Smooth muscle cell of the brain vasculature (primary cell): ENCODE data around the gene AHDC1.

Source experiments
- DNase-seq: peaks from one replicate; pipeline ENCODE4 v3.0.0-alpha.2; 2012; ENCODE audit warnings: low read depth, low spot score

AHDC1 gene

DNA sequence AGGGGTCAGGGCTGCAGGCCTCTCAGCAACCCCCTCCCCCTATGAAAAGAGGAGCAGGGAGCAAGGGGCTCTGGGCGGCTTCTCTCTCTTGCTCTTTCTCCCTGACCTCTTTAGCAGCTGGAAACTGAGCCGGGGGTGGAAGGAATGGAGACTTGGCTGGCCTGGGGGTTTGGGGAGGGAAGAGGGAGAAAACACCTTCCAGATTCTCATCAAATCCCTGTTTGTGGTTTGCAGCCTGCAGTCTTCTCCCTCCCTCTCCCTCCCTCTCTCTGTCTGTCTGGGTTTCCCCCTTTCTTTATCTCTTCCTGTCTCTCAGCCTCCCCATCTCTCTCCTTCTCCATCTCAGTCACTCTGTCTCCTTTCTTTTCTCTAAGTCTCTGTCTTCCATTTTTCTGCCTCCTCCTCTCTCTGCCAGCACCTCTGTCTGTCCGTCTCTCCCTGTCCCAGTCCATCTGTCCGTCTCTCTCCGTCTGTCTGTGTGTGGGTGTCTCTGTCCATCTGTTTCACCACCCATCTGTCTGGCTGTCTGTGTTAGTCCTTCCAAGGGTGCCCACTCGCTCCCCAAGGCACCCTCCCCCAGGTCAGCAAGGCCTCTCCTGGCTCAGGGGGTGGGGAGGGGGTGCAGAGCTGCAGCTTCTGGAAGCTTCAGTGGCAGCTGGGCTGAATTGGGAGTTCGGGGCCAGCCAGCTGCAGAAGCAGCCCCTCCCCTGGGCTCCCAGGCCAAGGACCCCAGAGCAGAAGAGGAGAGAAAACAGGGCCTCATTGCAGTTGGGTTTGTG is 6.2 kb downstream of the AHDC1 start:
- DNase-seq, result no peak

- no peak for DNase-seq
Observed at GRCh38 chr1:27596986-27597385, 7.0 kb downstream of the AHDC1 start.

GRCh38 chr1:27596261-27596660 is 7.7 kb downstream of the AHDC1 start:
- DNase-seq, result no peak

DNA sequence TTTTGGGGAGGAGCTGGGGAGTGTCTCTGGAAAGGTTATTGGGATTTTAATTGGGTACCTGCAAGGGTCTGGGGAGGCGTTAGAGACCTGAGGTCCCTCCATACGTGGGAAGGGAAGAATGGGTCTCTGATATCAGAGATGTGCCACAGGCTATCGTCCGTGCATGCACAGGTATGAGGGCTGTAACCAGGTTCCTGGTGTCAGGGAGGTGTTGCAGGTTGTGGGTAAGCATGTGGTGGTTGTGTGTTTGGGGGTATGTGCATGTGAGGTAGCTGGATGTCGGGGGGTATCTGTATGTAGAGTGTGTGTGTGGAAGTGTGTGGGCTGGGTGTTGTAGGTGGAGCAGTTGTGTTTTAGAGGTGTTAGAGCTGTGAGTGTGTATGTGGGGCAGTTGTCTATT is 8.3 kb downstream of the AHDC1 start:
- no peak for DNase-seq

DNA sequence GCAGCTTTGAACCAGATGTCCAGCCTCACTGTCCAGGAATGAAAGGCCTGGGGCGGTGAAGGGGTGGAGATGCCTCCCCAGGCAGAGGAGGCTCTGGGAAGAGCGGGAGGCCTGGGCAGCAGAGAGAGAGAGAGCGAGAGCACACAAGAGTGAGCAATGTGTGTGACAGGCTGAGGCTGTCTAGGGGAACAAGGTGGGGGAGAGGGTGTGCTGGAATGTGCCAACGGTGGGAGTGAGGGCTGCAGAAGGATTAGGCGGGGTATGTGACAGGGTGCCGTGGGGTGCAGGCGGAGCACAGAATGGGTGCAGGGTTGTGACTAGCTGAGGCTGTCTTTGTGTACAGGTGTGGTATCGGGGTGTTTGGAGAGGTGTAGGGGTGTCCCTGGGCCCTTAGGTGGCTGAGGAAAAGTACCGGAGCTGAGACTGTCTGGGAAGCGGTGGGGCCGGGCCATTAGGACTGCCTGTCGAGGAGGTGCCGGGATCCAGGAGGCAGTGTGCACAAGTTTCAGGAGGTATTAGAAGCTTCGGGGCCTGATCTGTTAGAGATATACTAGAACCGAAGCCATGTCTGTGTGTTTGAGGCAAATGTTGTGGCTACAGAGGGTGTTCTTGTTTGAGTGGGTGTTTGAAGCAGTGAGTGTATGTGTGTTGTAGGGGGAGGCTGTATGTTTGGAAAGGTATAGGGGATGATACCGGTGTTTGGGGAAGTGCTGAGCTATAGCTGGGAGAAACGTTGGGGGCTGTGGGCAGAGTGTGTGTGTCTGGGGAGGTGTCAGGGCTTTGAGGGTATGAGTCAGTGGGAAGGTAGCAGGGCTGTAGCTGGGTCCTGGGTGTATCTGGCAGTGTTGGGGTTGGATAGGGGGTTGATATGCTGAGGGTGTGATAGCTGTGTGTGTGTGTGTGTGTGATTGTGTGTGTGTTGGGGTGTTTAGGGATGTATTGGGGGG is 9.1 kb downstream of the AHDC1 start:
- no peak for DNase-seq

DNA sequence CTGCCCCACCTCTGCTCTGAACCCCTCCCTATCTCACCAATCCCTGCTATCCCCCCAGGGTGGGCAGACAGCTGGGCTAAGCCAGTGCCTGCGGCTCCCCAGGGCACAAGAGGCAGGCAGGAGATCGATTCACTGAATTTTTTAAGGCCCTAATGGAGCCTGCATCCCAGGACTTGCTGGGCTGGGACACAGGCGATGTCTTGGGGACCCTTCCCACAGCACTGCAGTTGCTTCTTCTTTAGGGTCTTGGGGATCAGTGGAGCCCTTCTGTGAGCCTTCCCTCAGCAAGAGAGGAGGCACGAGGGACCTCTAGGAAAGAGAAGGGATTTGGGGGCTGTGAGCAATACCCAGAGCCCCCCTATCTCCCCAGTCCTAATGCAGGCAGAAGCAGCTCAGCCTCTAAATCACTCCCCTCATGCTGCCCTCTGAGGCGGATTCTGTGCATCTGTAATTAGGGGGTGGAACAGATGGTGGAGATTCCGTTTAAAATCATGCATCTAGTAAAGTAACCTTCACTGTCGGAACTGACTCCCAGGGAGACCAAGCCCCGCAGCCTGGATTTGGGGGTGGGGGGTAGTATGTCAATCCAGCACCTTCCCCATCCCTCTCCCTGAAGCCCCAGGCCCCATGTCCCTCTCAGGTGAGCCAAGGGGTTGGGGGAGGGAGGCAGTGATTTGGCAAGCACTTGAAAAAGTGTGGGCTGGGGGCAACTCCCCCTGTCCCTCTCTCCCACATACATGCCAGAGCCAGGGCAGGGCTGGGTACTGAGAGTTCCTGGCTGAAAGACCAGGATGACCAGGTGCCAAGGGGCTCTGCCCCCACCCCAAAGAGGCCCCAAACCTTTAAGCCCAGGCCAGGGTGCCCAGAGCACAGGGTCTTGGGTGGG is 10.0 kb downstream of the AHDC1 start:
- no peak for DNase-seq

DNA sequence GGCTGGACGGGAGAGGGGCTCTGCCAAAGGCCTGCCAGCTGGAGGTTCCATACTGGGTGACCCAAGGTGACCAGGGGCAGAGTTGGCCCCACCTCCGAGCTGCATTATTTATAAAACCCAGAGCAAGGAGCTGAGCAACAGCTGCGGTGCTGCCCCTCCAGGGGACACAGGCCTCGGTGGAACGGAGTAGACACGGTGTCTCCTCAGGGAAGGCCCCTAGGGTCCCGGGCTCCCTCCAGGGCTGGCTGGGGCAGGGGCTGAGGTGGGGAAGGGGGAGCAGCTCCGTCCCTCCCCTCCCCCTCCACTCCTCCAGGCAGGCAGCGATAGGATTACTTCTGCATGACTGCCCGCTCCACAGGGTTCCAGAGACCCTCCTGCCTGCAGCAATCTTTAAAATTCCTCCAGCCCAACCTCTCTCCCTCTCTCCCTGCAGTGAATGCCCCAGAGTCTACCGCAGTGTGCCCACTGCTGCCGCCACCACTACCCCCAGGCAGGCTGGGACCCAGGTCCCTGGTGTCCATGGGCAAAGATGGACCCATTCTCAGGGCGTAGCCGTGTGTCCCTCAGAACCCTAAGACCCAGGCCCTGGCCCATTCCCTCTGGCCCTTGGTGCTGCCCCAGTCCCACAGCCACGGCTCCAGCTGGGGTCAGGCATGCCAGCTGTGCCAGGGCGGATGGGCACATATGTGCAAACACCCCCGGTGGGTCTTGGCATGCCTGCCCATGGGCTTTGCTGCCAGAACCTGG is 10.8 kb downstream of the AHDC1 start:
- DNase-seq, result no peak

DNA sequence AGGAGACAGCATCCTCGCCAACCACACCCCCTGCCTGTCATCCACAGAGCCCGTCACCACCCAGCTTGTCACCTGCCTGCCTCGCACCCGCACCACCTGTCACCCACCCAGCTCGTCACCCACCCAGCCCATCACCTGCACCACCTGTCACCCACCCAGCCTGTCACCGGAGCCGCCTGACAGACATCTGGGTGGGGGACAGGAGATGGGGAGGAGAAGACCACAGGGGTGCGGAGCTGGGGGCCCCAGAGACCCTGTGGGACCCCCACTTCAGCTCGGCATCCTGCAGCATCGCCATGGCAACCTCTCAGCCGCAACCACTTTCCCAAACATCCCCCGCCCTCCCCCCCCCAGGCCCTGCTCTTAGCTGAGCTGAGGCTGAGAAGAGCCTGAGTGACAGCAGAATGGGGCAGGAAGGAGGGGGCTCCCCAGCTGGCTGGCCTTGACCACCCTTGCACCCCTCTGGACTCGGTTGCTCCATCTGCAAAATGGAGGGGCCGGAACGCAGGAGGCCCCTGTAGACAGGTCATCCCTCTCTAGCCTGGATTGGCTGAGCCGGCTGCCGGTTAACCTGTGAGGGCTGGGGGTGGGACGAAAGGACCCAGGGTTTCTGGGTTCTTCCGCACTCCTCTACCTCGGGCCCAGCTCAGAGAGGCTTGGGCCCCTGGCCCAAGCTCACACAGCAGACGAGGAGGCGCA is 11.6 kb downstream of the AHDC1 start:
- DNase-seq, result no peak

- DNase-seq, result no peak
Observed at GRCh38 chr1:27591622-27592021, 12.3 kb downstream of the AHDC1 start.

GRCh38 chr1:27590917-27591508 is 12.9 kb downstream of the AHDC1 start:
- no peak for DNase-seq

- no peak for DNase-seq
Observed at GRCh38 chr1:27589841-27590426, 14.0 kb downstream of the AHDC1 start.

DNA sequence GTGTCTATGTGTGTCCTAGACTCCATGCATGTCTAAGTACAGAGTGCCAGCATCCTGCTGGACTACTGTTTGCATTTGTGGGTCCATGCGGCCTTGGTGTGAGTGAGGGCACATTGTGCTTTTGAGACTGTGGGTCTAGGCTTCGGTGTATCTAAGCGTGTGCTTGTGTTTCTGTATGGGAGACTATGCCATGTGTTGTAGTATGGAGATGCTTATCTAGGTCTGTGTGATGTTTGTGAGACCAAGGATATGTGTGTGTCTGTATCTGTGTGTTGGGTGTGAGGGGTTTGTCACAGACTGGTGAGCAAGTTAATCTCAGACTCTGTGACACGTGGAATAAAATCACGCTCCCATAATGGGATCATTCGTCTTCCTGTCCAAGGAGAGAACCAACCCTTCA is 14.5 kb downstream of the AHDC1 start:
- DNase-seq, result no peak

DNA sequence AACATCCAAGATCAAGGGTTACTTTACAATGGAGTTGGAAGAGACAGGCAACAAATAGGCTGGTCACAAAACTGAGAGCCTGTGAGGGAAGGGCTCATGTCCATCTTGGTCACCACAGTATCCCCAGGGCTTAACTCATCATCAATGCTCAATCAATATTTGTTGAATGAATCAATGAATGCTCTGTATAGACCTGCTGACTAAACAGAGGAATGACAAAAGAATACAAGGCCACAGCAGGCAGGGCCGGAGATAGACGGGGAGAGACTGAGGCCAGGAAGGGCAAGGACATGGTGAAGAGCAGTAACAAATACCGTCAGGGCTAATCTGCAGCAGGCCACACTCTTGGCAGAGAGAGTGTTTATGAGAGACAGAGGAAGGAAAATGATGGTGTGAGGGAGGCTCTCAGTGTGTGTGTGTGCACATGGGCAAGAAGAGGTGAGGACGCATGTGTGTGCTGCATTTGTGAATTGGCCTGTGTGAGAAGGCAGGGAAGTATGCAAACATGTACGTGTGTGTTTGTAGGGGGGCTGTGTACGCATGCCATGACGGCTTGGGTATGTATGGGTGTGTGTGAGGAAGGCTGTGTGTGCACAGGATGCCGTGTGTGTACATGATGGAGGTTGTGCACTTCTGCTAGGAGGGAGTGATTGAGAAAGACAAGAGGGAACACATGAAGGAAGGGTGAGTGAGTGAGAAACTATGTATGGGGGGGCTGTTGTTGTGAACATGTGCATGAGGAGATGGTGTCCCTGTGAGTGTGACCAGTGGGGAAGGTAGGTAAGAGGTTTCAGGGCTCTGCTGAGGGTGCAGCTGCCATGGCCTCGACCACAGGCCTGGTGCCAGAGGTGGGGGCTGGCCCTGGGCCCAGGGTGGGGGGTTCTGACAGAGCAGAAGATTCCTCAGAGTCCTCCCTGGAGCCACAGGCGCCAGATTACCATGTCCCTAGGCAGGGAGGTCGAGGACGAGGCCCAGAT is 15.4 kb downstream of the AHDC1 start:
- no peak for DNase-seq

DNA sequence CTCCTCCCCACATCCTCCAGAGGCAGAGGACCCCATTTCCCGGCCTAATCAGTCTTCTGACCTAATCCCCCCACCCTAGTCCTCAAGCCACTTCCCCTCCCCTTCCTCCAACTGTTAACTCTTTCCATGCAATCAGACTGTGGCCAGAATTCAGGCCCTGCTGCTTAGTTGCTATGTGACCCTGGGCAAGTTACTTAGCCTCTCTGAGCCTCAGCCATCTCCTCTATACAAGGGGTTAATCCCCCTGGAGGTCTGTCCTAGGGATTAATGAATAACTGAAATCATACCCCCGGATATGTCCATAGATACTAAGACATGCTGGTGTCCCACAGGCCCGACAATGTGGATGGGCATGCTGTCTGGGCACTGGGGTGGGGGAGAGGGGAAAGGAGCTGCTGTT is 18.3 kb downstream of the AHDC1 start:
- DNase-seq, result no peak

- DNase-seq, result no peak
Observed at GRCh38 chr1:27584453-27584852, 19.5 kb downstream of the AHDC1 start.

DNA sequence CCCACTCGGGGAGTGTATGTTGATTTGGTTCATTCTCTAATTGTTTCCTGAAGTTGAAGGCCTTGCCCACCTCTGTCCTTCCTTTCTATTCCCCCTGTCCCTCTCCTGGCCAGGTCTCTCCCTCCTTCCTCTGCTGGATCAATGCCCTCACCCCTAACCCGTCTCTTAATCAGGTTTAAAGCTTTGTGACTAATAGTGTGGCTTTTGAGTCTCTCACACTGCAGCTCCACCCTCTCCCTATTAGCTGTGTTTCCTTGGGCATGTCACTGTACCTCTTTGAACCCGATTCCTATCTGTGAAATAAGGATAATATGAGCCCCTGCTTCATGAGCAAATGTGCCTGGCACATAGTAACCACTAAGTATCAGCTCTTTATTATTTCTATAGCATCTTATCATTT is 20.5 kb downstream of the AHDC1 start:
- no peak for DNase-seq

DNA sequence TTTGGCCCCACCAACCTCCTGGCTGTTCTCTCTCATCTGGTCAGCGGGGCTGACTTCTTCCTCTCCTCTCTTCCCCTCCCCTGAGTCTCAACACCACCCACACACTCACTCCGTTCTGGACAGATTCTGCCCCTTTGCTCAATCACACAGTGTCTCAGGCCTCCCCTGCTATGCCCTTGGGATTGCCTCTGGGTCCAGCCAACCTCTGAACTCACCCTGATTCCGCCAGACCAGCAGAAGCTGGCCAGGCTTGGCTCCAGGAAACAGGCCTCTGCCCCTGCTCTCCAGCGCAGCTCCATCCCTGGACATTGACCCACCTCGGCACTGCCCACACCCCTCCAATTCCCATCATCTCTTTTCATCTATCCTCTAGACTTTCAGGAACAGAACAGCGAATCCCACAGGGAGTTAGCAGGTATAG is 22.1 kb downstream of the AHDC1 start:
- no peak for DNase-seq

- no peak for DNase-seq
Observed at GRCh38 chr1:27577504-27578188, 26.3 kb downstream of the AHDC1 start.
